Sigmoid colon (tissue), 4 donors: ENCODE measurements around the gene HLA-DMB.
A peak's percentile ranks its signal among the peaks of the same experiment; 100 is the strongest.

Source experiments
- POLR2A ChIP-seq, 2 donors: fragments of 450-650 bp; IDR thresholded peaks; one replicate each; pipeline ENCODE4 v1.6.1; 2016; ENCODE audit warnings: antibody characterized with exemption in 2 of 2, mild to moderate bottlenecking in 2 of 2, moderate library complexity in 2 of 2
- POLR2AphosphoS5 ChIP-seq, 4 donors: sonication (generic); formaldehyde crosslinking; IDR thresholded peaks; one replicate each; pipeline ENCODE4 v1.6.1; 2017; ENCODE audit warnings: antibody characterized with exemption in 4 of 4
- TF ChIP-seq, protein P1 (sequence below), 4 experiments: fragments of 450-650 bp in 3 of 4; fragments of 200-600 bp in 1 of 4; IDR thresholded peaks; one replicate each; pipeline ENCODE4 v1.5.1; 2016 to 2019; ENCODE audit warnings: antibody characterized with exemption in 4 of 4, mild to moderate bottlenecking in 3 of 4, moderate library complexity in 2 of 4

DNA sequence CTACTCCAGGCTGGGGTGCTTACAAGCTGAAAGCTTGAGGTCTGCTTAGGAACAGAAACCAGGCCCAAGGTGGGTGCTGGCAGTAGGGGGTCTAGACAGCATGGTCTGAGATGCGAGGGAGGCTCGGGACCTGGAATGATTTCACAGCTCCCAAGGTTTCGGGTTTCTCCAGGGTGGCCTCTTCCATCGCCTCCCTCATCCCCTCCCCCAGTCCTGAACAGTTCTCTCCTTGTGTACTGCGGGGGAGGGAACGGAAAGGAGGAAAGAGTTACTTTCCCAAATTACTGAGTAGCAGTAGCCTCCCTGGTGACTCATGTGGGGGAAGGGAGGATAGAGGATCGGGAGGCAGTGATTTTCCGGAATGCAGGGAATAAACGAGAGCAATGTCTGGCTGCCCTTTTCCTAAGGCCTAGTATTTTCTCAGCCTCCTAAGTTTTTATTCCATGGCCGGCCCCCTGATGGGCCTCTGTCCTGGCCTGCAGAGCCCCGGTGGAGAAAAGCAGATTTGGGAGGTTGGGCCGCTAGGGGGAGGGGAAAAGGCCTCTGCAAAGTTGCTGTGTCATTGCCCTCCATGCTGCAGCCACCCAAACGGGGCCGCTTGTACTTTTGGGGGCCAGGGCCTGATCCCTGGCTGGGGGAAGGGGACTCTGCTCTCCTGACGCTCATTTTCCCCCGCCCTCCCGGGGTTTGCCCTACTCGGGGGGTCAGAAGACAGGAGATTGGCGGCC lies 29.0 kb upstream of the HLA-DMB start:
- TF ChIP-seq POLR2A (IDR thresholded peaks at IDR 0.05) (peak; percentile 28 to 41), POLR2AphosphoS5 (IDR thresholded peaks at IDR 0.05) (peak; percentile 43 to 85 (median 68))
- TF ChIP-seq, protein P1, sequence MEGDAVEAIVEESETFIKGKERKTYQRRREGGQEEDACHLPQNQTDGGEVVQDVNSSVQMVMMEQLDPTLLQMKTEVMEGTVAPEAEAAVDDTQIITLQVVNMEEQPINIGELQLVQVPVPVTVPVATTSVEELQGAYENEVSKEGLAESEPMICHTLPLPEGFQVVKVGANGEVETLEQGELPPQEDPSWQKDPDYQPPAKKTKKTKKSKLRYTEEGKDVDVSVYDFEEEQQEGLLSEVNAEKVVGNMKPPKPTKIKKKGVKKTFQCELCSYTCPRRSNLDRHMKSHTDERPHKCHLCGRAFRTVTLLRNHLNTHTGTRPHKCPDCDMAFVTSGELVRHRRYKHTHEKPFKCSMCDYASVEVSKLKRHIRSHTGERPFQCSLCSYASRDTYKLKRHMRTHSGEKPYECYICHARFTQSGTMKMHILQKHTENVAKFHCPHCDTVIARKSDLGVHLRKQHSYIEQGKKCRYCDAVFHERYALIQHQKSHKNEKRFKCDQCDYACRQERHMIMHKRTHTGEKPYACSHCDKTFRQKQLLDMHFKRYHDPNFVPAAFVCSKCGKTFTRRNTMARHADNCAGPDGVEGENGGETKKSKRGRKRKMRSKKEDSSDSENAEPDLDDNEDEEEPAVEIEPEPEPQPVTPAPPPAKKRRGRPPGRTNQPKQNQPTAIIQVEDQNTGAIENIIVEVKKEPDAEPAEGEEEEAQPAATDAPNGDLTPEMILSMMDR (IDR thresholded peaks at IDR 0.05): peak in 3 of 4 experiments; percentile 24 to 79 (median 65)
